SH-SY5Y (cell line): ENCODE measurements around the gene PRAMEF27.
"Not testable (repeated sequence)": the region's sequence is repeated elsewhere in the genome, so short reads cannot be mapped to it uniquely, and the experiment has no call there.

ENCODE experiments used
- GATA2 ChIP-seq: IDR thresholded peaks from 2 replicates; pipeline ENCODE4 v1.6.1; 2011; ENCODE audit warnings: mild to moderate bottlenecking, low read depth, low read length
- GATA3 ChIP-seq: IDR thresholded peaks from 2 replicates; pipeline ENCODE4 v1.6.1; 2011; ENCODE audit warnings: low read depth, mild to moderate bottlenecking, low read length, moderate library complexity

GRCh38 chr1:13070474-13070873 lies 14.1 kb upstream of the PRAMEF27 start, which contains the start of gene PRAMEF25:
- not testable (repeated sequence) for TF ChIP-seq GATA3, GATA2
